ENCODE data around the gene FAM20A. TPM values are rescaled to one million over a fixed set of nuclear protein-coding genes. Genes with fewer than 3 reads are reported as not detected.

Gene FAM20A
- total RNA-seq: 52.4 TPM

GRCh38 chr17:68600931-68601564 is at the start of gene FAM20A:
FAM20A (minus strand) TSS chr17:68601367; CDS start chr17:68600666, 701 bp downstream.
- peak; percentile 80 for ATAC-seq
- peak; percentile 95 for DNase-seq (ENCODE audit: low spot score)

DNA sequence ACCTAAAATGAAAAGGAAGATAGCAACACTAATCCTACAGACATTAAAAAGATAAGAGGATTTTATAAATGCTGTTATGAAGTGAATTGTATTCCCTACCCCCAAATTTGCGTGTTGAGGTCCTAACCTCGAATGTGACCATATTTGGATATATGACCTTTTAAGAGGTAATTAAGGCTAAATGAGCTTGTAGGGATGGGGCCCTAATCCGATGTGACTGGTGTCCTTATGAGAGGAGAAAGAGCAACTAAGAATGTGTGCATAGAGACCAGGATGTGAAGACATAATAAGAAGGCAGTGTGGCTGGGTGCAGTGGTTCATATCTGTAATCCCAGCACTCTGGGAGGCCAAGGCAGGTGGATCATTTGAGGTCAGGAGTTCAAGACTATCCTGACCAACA is 48.2 kb upstream of the FAM20A start:
- no peak for ATAC-seq
- no peak for DNase-seq (ENCODE audit: low spot score)

- DNase-seq (ENCODE audit: low spot score): no peak
- ATAC-seq: peak; percentile 38
Measured at GRCh38 chr17:68646626-68647526, 45.7 kb upstream of the FAM20A start.

- ATAC-seq: peak; percentile 81
Measured at GRCh38 chr17:68642118-68642412, 40.9 kb upstream of the FAM20A start.

GRCh38 chr17:68641276-68642117 is 40.3 kb upstream of the FAM20A start:
- ATAC-seq: peak; percentile 60

More at GRCh38 chr17:68642118-68642412, 40.9 kb upstream of the FAM20A start:
- DNase-seq (ENCODE audit: low spot score): peak; percentile 58

GRCh38 chr17:68640242-68640989 is 39.2 kb upstream of the FAM20A start:
- DNase-seq (ENCODE audit: low spot score) (no peak), ATAC-seq (no peak)

More at GRCh38 chr17:68641276-68642117, 40.3 kb upstream of the FAM20A start:
- DNase-seq (ENCODE audit: low spot score): no peak

DNA sequence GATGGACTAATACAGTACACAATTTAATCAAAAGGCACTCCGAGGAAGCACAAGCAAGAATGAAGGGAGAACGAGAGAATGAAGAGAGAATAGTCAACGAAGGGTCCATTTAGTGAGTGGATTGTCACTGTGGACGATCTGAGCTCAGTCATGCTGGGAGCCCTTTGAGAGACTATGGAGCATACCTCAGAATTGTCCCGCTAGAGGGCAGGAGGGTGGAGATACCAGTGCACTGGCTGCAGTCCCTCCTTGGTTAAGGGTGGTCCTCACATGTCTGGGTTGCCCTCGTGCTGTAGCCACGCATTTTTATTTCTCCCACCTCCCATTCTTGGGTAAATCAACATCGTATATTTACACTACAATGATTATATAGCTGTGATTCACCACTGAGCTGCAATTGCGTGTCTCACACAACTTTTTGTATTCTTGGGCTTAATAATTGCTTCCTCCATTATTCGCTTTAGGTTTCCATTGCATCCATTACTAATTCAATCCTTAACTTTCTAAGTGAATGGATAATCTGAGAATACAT is 33.2 kb upstream of the FAM20A start:
- ATAC-seq (no peak), DNase-seq (ENCODE audit: low spot score) (no peak)

DNA sequence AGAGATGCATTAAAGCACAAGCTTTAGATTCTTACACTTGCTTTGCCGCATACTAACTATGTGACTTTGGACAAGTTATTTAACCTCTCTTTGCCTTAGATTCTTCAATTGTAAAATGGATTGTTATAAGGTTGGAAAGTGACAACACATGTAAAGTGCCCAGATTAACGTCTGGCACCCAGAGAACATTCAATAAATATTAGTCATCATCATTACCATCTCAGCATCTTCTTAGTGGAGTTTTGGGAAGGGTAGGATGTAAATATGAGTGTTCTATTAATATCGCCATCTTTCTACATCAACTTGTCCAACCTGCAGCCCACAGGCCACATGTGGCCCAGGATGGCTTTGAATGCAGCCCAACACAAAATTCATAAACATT is 27.4 kb upstream of the FAM20A start:
- DNase-seq (ENCODE audit: low spot score): no peak
- no peak for ATAC-seq

DNA sequence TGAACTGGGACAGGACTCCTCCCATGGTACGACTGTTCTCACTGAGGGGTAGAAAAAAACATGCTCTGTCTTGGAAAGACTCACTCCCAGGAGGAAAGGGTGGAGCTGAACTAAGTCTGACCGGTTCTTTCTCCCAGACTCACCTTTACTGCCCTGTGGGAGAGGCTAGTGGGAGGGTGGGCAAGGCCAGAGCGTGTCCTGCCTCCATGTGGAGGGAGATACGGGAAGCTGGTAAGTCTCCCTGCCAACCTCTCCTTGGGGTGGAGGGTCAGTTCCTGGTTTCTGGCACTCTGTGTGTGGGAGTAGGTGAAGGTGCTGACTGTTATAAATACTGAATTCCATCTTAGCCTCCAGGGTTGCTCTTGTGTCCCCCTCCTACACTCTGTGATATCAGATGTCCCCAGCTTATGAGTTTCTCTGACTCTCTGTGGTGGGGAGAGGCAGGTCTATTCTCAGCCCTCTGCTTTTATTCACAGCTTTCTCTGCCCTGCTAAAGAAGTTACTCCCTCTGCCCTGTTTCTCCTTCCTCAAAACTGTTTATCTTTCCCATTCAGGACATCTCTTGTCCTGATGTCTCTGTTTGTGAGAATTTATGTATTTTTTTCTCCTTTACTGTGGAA is 26.9 kb upstream of the FAM20A start:
- ATAC-seq (no peak), DNase-seq (ENCODE audit: low spot score) (no peak)

GRCh38 chr17:68624381-68624780 is 23.2 kb upstream of the FAM20A start:
- ATAC-seq: no peak
- DNase-seq (ENCODE audit: low spot score): no peak

- DNase-seq (ENCODE audit: low spot score) (no peak), ATAC-seq (no peak)
Measured at GRCh38 chr17:68623811-68624210, 22.6 kb upstream of the FAM20A start.

DNA sequence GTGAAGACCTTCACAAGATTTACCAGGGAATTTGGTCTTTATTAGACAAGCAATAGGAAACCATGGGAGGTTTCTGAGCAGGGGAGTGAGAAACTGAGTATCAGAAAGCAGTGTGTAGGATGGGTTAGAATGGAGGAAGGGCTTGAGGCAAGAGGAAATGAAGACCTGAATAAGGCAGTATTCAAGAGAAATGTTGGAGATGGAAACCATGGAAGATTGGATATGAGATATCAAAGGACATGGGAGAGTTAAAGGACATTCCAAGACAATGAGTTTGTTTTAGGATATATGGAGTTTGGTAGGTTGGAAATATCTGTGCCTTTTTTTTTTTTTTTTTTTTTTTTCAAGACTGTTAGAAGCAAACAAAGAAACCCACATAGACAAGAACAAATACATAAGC is 21.3 kb upstream of the FAM20A start:
- ATAC-seq: no peak
- DNase-seq (ENCODE audit: low spot score): no peak

DNA sequence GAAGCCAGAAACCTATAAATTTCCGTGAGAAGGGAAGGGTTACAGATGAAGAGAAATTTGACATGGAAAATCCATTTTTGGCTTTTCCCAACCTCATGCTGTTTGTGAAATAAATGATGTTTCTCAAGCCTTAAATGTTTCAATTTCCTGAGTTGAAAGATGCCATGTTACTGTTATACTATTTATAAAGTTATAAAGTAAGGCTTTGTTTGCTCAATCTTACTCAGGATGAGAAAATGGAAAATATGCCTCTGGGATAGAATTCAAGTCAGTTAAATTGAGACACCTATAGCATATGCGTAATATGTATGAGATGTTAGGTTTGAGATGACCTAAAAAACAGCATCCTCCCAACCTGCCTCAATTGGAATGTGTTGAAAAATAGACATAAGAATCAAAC is 19.9 kb upstream of the FAM20A start:
- no peak for ATAC-seq
- DNase-seq (ENCODE audit: low spot score): no peak

- no peak for ATAC-seq
- DNase-seq (ENCODE audit: low spot score): no peak
Measured at GRCh38 chr17:68616334-68616733, 15.2 kb upstream of the FAM20A start.

- DNase-seq (ENCODE audit: low spot score) (no peak), ATAC-seq (no peak)
Measured at GRCh38 chr17:68614718-68615117, 13.6 kb upstream of the FAM20A start.

GRCh38 chr17:68613739-68614298 is 12.7 kb upstream of the FAM20A start:
- ATAC-seq: peak; percentile 86
- peak; percentile 64 for DNase-seq (ENCODE audit: low spot score)

GRCh38 chr17:68612923-68613292 is 11.7 kb upstream of the FAM20A start:
- peak; percentile 2 for ATAC-seq
- DNase-seq (ENCODE audit: low spot score): no peak

DNA sequence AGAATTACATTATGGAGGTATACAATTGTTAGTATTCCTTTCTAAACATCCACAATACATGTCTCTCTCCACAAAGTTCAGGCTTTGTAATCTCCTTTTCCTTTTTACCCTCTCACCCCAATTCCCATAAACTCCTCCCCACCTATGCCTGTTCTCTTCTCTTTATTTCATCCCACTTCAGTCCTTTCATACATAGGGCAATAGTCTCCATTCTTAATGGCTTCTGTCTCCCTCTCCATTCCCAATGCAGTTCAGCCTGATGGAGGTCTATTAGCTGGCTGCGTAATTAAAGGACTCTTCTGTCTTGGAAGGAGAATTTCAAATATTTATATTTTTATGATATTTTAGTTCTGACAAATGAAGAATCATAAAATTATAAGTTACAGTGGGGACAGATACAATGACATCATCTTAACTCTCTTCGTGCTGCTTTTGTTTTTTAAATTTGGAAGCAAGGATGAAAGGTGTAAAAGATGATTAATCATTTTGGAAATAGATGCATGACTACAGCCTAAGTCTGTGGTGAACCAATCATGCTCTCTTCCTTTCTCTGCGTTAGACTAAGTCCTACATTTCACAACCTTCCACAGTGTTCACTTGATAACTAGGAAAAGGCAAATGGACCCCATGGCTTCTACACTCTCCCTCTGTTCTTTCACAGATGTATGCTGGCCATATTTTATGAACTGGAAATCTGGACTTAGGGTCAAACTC is 11.2 kb upstream of the FAM20A start:
- DNase-seq (ENCODE audit: low spot score): no peak
- ATAC-seq: peak; percentile 53

All from left lobe of liver (tissue), 2 donors.